Left colon (tissue), 2 donors: ENCODE measurements around the gene CSTA. TPM values are rescaled to one million over a fixed set of nuclear protein-coding genes. Genes with fewer than 3 reads are reported as not detected.
A peak's percentile ranks its signal among the peaks of the same experiment; 100 is the strongest.

ENCODE experiments used
- ATAC-seq: fragments of 200-7000 bp; cut with Tn5 transposase; one replicate; pipeline ENCODE4 v1.9.1; 2020; ENCODE audit warnings: mild to moderate bottlenecking, moderate library complexity
- DNase-seq, 2 donors: peaks; one replicate each; pipeline ENCODE4 v3.0.0-alpha.2; 2020
- intact Hi-C, 2 donors: fragments of 100-400 bp; cut with DNase I in 1 of 2; cut with micrococcal nuclease in 1 of 2; formaldehyde crosslinking; loops; one replicate each; pipeline versions ENCODE4 v1.11.2 to v1.14.0; 2022; cut with DNase I, micrococcal nuclease
- total RNA-seq, 2 donors: library from RNA; stranded (reverse); fragmentation: NEBNext Ultra II Directional; extraction: Animal tissue kit (Norgen Biotek cat#: 25700); gene quantifications; one replicate each; pipeline ENCODE4 v1.2.1, GENCODE V29; 2021
- donor health status: DM: no; HTN: no; CAD: no.
- donor health status: DM: yes; HTN: yes; CAD: no.

Gene CSTA
- total RNA-seq, 2 donors from 2014 or later = 1.1 to 1.3 TPM

DNA sequence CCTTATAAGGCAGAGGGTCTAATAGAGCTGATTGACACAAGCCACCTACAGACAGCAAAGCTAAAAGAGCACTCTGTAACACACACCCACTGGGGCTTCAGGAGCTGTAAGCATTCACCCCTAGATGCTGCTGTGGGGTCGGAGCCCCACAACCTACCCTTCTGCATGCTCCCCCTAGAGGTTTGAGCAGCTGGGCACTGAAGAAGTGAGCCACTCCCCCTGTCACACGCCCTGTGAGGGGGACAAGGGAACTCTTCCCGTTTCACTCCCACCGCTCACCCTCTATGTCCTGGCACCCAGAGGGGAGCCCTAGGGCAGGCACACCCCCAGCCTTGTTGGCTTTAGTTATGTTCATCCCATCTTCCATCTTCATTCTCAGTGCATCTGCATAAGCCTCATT is 9.4 kb upstream of the CSTA start:
- DNase-seq (no peak), ATAC-seq (no peak)
- intact Hi-C loops = no loop called here

DNA sequence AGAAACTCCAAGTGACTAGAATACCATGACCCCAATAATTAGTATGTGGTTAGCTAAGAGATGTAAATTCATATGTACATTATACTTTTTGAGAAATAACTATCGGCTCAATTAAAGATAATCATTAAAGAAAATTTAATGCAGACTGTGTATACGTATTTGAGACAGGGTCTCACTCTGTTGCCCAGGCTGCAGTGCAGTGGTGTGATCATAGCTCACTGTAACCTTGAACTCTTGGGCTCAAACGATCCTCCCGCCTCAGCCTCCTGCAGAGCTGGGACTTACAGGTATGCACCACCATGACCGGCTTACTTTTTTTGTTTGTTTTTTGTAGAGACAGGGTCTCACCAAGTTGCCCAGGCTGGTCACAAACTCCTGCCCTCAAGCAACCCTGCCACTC is 8.7 kb upstream of the CSTA start:
- ATAC-seq (no peak), DNase-seq (no peak)
- intact Hi-C loops = no loop called here

DNA sequence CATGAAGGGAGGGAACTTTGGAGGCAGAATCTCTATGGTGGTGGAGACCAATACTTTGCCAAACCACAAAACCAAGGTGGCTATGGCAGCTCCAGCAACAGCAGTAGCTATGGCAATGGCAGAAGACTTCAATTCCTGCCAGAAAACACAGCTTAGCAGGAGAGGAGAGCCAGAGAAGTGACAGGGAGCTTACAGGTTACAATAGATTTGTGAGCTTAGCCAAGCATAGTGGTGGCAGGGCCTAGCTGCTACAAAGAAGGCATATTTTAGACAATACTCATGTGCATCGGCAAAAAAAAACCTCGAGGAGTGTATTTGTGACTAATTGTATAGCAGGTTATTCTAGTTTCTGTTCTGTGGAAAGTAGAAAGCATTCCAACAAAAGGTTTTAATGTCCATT is 6.4 kb upstream of the CSTA start:
- ATAC-seq (no peak), DNase-seq (no peak)
- intact Hi-C loops = no loop called here

DNA sequence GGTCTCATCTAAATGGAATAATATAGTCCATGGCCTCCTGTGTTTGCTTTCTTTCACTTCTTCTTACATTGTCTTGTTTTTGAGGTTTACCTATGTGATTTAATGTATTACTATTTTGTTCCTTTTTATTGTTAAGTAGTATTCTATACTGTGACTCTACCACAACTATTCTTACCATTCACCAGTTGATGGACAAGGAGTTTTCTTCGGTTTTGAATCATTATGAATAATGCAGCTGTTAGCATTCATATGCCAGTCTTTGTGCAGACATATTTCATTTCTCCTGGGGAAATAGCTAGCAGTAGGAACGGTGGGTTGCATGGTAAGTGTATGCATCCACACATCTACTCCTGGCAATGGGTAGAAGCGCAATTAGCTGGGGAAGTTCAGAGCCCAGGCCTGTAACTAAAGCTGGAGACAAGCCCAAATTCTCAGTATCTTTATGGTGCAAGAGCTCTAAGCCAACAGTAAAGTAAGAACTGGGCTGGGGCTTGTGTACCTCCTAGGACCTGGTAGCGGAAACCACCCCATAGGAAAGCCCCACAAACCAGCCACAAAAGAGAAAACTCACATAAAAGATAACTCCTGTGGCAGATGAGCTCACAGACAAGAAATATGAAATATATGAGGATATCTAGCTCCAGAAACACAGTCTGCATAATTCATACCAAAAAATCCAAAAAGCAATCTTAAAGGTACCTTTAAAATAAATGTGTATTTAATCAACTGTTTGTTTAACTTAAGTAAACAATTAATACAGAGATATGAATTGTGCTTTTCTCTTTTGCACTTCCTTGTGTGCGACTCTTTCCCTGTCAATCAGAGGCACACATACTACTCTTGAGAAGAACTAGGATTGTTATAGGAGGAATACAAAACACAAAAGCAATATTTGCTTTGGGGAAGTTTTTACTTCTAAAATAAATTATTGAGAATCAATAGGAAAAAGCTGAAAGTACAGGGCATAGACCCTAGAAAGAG is 2.7 kb upstream of the CSTA start:
- ATAC-seq (peak; percentile 62), DNase-seq (no peak)
- intact Hi-C loops = no loop called here

DNA sequence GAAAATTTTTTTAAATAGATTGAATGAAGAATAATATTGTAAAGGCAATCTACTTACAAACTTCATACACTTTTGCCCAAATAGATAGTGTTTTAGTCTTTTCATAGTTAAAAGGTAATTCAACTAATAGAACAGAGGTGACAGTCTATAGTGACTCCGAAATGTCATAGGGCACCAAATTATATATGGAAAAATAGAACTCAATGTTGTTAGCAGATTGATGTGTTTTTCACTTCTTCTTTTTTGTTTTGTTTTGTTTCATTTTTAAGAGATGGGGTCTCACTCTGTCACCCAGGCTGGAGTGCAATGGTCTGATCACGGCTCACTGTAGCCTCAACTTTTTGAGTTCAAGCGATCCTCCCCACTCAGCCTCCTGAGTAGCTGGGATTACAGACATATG is 721 bp downstream of the CSTA start:
- intact Hi-C loops = no loop called here
- ATAC-seq (no peak), DNase-seq (no peak)

DNA sequence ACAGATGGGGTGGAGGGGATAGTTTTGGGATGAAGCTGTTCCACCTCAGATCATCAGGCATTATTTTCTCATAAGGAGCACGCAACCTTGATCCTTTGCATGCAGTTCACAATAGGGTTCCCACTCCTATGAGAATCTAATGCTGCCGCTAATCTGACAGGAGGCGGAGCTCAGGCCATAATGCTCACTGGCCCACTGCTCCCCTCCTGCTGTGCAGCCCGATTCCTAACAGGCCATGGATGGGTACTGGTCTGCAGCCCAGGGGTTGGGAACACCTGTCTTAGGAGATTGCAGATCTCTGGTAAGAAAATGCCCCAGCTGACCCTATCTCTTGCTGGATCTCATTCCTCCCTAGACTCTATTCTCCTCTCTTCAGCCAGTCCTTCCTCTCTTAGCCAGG is 6.8 kb downstream of the CSTA start:
- intact Hi-C loops = no loop called here
- no peak for ATAC-seq
- DNase-seq = no peak

DNA sequence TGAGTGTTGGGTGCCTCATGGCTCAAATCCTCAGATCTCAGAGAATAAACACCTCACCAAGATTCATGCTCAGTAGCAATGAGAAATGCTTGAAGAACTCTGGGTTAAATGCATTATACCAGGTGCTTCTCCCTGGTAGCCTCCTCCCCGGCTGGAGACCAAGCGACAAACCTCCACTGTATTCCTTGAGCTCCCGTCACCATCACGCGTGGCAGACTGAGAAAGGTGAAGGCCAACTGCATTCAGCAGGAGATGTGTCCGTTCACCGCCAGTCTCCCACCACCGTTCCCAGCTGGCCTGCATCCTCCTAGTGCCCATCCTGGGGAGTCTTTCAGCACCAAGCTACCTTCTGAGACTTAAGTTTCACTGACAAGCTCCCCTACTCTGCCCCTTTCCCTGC is 7.5 kb downstream of the CSTA start:
- DNase-seq = no peak
- ATAC-seq = no peak
- intact Hi-C loops = no loop called here

DNA sequence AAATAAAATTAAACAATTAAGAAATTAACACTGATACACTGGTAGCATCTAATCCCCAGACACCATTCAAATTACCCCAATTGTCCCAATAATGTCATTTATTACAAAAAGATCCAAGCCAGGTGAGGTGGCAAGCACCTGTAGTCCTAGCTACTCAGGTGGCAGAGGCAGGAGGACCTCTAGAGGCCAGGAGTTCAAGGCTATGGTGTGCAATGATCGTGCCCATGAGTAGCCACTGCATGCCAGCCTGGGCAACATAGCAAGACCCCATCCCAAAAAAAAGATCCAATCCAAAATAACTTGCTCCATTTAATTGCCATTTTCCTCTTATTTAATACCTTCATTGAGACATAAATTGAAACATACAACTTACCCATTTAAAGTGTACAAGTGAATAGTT is 17.8 kb downstream of the CSTA start:
- ATAC-seq (no peak), DNase-seq (no peak)
- intact Hi-C loops = no loop called here

DNA sequence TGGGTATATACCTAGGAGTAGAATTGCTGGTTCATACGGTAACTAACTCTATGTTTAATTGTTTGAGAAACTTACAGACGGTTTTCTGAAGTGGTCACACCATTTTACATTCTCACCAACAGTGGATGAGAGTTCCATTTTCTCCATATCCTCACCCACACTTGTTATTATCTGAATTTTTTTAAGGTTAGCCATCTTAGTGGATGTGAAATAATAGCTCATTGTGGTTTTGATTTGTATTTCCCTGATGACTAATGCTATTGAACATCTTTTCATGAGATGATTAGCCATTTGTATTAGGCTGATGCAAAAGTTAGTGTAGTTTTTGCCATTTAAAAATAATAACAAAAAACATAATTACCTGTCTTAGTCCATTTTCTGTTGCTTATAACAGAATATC is 18.6 kb downstream of the CSTA start:
- intact Hi-C loops = no loop called here
- ATAC-seq = no peak
- no peak for DNase-seq

DNA sequence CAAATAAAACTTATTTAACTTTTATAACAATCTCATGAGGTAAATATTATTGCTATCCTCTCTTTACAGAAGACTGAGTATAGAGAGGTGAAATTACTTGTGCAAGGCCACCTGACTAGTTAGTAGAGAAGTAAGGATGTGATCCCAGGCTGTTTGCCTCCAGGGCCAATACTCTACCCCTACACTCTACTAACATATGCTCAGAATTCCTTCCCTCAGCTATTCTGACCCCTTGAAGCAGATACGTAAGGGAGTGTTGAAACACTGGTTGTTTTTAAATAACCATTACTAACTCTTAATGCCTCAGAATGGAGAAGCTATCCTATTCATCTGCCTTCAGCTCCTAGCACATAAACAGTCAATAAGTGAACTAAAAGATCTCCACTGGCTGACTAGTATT is 24.1 kb downstream of the CSTA start:
- ATAC-seq (no peak), DNase-seq (no peak)
- intact Hi-C loops = no loop called here

DNA sequence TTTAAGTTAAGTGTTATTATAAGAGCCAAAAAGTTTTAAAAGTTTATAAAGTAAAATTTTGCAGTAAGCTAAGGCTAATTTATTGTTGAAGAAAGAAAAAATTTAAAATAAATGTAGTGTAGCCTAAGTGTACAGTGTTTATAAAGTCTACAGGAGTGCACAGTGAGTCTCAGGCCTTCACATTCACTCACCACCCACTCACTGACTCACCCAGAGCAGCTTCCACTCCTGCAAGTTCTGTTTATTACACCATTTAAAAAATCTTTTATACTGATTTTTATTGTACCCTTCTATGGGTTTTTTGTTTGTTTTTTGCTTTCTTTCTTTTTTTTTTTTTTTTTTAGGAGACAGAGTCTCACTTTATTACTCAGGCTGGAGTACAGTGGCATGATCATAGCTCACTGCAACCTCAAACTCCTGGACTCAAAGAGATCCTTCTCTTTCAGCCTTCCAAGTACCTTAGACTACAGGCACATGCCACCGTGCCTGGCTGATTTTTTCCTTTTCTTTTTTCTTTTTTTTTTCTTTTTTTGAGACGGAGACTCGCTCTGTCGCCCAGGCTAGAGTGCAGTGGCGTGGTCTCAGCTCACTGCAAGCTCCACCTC is 25.9 kb downstream of the CSTA start:
- DNase-seq (no peak), ATAC-seq (peak; percentile 82)
- intact Hi-C loops = no loop called here

DNA sequence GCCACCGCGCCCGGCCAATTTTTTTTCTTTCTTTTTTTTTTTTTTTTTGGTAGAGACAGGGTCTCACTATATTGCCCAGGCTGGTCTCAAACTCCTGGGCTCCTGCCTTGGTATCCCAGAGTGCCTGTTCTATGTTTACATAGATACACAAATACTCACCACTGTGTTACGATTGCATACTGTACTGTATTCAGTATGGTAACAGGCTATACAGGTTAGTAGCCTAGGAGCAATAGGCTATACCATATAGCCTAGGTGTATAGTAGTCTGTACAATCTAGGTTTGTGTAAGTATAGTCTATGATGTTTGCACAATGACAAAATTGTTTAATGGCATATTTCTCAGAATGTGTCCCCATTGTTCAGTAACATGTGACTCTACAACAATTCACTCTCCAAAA is 26.6 kb downstream of the CSTA start:
- ATAC-seq (peak; percentile 77), DNase-seq (no peak)

DNA sequence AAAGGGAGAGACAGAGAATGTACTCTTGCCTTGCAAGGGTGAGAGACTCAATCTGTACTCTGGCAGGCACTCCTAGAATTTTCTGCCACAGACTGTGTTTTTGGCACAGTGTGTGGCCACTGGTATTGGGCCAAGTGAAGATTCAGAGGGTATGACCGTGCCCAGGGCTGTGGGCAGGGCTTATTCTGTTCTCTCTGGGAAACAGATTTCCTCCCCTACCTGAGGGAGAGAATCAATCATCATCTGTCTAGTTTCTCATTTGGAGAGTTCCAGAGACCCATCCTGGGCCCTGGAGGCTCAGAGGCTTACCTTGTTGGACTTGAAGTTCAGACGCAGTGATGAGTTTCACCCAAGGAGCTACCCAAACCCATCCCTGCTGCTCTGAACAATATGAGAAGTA is 28.2 kb downstream of the CSTA start:
- DNase-seq (no peak), ATAC-seq (no peak)
- intact Hi-C loops = no loop called here

More for the DNA sequence above, 26.6 kb downstream of the CSTA start:
- intact Hi-C loops = no loop called here

DNA sequence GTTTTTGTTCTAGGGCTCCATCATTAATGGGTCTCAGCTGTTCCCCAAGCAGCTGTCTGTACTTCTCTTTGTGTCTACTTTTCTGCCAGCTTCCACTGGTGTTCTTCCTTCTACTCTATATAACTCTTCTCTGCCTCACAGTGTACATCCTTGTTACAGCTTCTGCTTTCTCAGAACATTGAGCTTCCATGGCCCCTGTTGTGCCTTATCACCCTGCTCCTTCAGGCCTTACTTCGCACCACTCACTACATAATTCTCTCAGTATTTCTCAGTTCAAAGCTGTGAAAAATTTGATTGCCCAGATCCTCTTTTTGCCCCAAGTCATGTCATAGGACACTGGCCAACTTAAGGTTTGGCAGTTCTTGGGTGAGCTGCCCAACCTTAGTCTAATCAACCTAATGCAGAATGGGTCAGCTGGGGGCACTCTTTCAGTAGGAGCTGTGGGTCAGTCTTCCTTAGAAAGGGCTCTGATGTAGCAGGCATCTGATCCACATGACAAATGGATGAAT is 28.9 kb downstream of the CSTA start:
- intact Hi-C loops = no loop called here
- ATAC-seq (no peak), DNase-seq (no peak)

DNA sequence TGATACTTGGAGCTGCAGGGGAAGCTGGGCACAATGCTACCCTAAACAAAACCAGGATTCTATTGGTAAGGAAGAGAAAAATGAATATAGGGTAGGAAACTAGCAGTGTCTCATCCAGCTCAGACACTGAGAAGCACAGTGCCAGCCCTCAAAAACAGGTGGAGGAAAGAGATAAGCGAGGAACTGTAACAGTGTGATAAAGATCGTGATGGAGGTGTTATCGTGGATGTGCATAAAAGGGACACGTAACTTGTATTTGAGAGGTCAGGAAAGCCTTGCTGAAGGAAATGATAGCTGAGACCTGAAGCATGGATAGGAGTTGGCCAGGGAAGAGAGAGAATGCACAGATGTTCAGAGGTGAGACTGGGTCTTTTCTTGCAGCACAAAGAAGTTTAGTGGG is 30.6 kb downstream of the CSTA start:
- intact Hi-C loops = no loop called here

DNA sequence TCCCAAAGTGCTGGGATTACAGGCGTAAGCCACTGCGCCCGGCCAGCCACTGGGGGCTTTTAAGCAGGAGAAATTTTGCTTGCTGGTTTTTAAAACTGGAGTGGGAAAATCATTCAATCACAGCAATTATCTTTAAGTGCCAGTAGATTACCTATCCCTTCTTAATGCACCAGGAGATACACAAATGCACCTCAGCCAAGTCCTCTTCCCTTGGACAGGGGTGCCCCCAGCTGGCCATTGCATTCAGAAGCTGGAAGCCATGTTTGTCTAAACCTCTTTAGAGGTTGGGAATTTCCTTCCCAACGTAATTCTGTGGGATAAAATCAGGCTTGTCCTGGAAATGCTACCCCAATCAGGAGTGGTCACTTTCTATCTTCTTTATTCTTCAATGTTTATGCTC is 31.4 kb downstream of the CSTA start:
- intact Hi-C loops = no loop called here
- DNase-seq = peak; percentile 61 to 78
- ATAC-seq = peak; percentile 76

More for the DNA sequence above, 30.6 kb downstream of the CSTA start:
- ATAC-seq = no peak
- no peak for DNase-seq

DNA sequence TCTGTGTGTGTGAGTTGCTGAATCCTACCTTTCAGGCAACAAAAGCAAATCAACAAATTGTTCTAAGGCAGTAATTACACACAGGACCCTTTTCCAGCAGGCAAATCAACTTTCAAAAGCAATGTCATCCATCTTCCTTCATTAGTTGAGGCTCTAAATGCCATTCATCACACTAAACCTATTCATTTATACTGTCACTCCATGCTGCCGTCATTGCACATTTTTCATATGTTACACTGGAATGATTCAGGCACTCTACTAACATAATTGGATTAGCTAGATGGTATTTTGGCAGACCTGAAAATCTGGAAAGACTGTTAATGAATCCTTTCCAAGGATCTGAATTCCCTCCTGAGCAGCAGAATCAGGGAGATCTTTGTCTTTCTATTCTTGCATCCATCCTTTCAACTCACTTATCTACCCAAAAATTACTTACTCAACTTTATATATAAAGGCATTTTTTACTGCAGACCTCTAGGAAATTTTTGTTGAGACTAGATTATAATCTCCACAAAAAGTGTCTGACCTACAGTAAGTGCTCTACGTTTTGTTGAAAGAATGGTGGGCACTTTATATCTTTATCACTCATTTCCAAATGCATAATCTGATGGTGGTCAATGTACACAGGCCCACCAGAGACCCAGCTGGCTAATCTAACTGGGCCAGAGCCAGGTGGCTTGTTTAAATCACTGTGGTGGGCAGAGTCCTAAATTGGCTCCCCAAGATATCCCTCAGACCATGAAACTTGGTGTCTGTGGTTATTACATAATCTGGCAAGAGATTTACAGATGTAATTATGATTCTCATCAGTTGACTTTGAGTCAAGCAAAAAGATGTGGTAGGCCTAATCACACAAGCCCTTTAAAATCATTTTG is 33.0 kb downstream of the CSTA start:
- DNase-seq = no peak
- intact Hi-C loops = no loop called here

DNA sequence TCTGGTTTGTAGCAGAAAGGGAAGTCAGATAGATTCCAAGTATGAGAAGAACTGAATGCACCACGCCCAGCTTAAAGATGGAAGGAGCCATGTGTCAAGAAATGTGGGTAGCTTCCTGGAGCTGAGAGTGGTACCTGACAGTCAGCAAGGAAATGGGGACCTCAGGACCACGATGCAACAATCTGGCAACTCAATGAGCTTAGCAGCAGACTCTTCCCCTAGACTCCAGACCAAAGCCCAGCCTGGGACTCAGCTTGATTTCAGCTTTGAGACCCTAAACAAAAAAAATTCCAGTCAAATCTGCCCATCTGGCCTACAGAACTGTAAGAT is 33.6 kb downstream of the CSTA start:
- ATAC-seq = no peak
- no peak for DNase-seq
- intact Hi-C loops = no loop called here

More for the DNA sequence above, 33.0 kb downstream of the CSTA start:
- ATAC-seq = no peak

DNA sequence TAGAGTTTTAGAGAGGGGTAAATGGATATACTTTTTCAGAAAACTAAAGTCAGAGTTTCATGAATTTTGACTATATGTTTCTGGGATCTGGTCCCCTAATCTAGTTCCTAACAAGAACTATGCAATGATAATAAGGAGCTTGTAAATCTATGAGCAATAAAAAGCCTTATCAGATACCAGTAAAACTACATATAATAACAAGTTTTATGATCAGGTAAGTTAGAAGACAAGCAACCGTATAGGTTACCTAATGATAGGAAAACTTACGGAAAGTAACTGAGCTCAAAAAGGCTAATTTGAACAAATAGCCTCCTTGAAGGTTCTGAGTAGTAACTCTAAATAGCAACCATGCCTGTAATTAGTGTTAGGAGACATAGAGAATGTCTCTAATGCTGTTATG is 37.0 kb downstream of the CSTA start:
- intact Hi-C loops = no loop called here
- peak; percentile 63 for ATAC-seq
- no peak for DNase-seq

DNA sequence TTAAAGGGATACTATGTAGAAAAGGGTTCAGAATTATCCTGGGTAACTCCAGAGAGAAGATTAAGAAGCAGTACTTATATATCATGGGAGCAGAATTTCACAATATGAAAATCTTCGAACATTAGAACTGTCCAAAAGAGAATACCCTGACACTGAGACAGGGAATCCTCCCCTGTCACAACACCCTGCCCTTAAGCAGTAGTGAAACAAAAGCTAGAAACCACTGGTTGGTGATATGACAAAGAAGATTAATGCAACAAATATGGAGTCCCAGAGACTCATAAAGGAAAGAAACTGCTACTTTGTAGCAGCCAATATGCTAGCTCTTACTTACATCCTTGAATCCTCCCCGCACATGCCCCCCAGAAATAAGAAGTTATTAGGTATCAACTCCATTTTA is 39.4 kb downstream of the CSTA start:
- ATAC-seq = no peak
- no peak for DNase-seq
- intact Hi-C loops = no loop called here
